Esophagus muscularis mucosa (tissue), 3 donors: ENCODE data around the gene ENKD1.

Experiments used
- POLR2A ChIP-seq: fragments of 450-650 bp; IDR thresholded peaks from one replicate; pipeline ENCODE4 v1.6.1; 2017; ENCODE audit warnings: antibody characterized with exemption, moderate library complexity, mild to moderate bottlenecking, low read depth
- POLR2AphosphoS5 ChIP-seq, 2 donors: sonication (generic); formaldehyde crosslinking; IDR thresholded peaks; one replicate each; pipeline ENCODE4 v1.6.1; 2017; ENCODE audit warnings: antibody characterized with exemption in 2 of 2
- TF ChIP-seq, protein P1 (sequence below), 3 experiments: fragments of 200-600 bp in 2 of 3; fragments of 450-650 bp in 1 of 3; sonication (generic) in 2 of 3; IDR thresholded peaks; one replicate each; pipeline ENCODE4 v1.5.1; 2017 to 2019; ENCODE audit warnings: antibody characterized with exemption in 3 of 3, mild to moderate bottlenecking in 2 of 3, moderate library complexity in 1 of 3

DNA sequence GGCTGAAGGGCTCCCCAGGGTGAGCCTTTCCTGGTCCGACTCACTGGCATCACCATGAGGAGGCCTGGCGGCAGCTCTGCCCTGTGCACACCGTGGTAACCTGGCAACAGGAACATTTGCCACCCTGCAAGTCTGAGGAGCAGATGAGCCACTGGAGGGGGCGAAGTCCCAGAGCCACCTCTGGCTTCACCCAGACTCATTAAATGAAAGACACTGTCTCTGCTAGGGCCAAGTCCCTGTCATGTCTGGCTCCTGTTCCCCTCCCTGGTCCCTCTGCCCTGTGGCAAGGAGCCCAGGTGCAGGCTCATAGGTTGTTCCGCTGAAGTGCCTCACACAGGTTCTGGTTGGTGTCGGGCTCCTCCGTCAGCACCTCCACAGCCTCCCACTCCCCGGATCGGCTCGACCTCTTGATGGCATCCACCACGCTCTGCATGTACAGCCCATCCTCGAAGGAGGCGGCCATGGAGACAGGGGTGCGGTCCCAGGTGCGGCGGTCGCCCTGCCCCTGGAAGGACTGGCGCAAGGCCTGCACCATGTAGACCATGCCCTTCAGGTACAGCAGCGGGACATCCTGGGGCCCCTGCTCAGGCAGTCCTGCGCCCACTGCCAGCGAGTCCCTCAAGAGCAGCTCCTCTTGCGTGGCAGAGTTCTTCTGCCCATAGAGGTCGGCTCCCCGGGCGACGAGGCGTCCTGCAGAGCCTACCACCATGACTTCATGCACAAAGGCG is 8.5 kb upstream of the ENKD1 start:
- TF ChIP-seq POLR2AphosphoS5 (IDR thresholded peaks at IDR 0.05), result no peak
- TF ChIP-seq, protein P1, sequence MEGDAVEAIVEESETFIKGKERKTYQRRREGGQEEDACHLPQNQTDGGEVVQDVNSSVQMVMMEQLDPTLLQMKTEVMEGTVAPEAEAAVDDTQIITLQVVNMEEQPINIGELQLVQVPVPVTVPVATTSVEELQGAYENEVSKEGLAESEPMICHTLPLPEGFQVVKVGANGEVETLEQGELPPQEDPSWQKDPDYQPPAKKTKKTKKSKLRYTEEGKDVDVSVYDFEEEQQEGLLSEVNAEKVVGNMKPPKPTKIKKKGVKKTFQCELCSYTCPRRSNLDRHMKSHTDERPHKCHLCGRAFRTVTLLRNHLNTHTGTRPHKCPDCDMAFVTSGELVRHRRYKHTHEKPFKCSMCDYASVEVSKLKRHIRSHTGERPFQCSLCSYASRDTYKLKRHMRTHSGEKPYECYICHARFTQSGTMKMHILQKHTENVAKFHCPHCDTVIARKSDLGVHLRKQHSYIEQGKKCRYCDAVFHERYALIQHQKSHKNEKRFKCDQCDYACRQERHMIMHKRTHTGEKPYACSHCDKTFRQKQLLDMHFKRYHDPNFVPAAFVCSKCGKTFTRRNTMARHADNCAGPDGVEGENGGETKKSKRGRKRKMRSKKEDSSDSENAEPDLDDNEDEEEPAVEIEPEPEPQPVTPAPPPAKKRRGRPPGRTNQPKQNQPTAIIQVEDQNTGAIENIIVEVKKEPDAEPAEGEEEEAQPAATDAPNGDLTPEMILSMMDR (IDR thresholded peaks at IDR 0.05), result no peak
- no peak for TF ChIP-seq POLR2A
